Inflammatory macrophage (primary cell): Measurements from ENCODE around the gene PUS1.
"Not testable (repeated sequence)": the region's sequence is repeated elsewhere in the genome, so short reads cannot be mapped to it uniquely, and the experiment has no call there.

Experiments
- DNase-seq, 2 donors: peaks; one replicate each; pipeline ENCODE4 v3.0.0-alpha.2; 2020 to 2022

PUS1 gene

DNA sequence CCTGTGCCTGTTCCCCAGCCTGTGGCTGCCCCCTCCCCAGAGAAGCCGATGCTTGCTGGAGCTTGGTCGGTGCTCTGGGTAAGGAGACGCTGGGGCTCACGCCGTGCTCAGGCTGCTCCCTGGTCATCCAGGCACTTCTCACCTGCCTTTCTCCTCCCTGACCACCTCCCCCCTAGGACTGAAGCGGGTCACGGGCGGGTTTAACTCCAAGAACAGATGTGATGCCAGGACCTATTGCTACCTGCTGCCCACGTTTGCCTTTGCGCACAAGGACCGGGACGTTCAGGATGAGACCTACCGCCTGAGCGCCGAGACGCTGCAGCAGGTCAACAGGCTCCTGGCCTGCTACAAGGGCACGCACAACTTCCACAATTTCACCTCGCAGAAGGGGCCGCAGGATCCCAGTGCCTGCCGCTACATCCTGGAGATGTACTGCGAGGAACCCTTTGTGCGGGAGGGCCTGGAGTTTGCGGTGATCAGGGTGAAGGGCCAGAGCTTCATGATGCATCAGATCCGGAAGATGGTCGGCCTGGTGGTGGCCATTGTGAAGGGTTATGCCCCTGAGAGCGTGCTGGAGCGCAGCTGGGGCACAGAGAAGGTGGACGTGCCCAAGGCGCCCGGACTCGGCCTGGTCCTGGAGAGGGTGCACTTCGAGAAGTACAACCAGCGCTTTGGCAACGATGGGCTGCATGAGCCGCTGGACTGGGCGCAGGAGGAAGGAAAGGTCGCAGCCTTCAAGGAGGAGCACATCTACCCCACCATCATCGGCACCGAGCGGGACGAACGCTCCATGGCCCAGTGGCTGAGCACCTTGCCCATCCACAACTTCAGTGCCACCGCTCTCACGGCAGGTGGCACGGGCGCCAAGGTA lies 12.3 kb downstream of the PUS1 start:
- DNase-seq = no peak

DNA sequence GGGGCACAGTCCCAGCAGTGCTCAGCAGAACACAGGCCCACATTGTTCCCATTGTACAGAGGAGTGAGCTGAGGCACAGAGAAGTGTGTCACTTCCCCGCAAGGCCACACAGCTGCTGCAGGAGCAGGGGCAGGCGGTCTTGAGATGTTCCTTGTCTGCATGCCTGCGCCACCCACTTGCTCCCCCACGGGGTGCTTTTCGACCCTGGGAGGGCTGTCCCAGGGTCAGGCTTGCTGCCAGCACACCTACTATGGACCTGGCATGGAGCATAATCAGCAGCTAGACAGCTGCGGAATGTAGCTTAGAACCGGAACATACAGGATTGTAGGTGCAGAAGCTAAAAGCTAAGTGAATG lies 12.9 kb downstream of the PUS1 start:
- DNase-seq = no peak

GRCh38 chr12:131942671-131943070 lies 13.6 kb downstream of the PUS1 start:
- no peak for DNase-seq

- DNase-seq = no peak
These were observed 14.3 kb downstream of the PUS1 start for GRCh38 chr12:131943389-131943788.

- no peak for DNase-seq
These were observed 14.8 kb downstream of the PUS1 start for GRCh38 chr12:131943876-131944275.

GRCh38 chr12:131944601-131945251 lies 15.7 kb downstream of the PUS1 start:
- DNase-seq = no peak

- DNase-seq = no peak
These were observed 17.7 kb downstream of the PUS1 start for GRCh38 chr12:131946757-131947156.

GRCh38 chr12:131947482-131948027 lies 18.5 kb downstream of the PUS1 start:
- DNase-seq = no peak

- no peak for DNase-seq
These were observed 19.2 kb downstream of the PUS1 start for GRCh38 chr12:131948166-131948712.

DNA sequence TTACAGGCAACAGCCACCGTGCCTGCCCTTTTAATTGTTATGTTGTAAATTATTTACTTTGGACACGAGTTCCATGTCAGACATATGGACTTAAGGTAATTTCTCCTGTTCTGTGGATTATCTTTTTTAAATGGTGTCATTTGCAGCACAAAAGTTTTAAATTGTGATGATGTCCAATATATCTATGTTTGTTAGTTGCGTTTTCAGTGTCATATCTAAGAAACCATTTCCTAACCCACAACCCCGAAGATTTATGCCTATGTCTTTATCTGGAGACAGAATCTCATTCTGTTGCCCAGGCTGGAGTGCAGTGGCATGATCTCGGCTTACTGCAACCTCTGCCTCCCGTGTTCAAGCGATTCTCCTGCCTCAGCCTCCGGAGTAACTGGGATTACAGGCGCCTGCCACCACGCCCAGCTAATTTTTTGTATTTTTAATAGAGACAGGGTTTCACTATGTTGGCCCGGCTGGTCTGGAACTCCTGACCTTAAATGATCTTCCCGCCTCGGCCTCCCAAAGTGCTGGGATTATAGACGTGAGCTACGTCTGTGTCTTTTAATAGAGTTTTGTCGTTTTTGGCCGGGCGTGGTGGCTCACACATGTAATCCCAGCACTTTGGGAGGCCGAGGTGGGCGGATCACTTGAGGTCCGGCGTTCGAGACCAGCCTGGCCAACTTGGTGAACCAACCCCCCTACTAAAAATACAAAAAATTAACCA lies 19.8 kb downstream of the PUS1 start:
- not testable (repeated sequence) for DNase-seq

DNA sequence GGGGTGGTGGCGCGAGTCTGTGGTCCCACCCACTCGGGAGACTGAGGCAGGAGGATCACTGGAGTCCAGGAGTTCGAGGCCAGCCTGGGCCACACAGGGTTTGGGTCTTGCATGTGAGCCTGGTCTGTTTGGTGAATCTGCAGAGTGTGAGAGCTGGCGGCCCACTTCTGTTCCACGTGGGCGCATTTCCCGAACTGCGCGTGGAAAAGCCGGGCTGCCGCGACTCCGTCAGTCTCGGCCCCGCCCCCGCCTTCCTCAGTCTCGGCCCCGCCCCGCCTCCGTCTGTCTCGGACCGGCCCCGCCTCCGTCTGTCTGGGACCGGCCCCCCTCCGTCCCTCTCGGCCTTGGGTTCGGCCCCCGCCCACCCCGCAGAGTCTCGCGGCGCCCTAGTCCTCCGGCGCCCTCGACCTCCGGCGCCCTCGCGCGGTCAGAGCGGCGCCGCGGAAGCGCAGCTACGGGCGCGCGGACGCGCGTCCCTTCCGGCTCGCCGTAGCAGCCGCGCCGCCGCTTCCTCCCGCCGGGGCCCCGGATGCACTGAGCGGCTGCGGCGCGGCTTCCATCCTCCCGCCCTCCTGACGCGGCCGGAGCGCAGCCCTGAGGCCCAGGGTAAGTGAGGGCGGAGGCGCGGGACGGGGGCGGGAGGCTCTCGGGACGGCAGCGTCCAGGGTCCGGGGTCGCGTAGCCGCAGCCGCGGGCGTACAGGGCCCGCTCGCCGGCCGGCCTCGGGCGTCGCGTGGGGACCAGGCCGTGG lies 20.5 kb downstream of the PUS1 start, which contains the start of gene EP400:
Gene EP400, plus strand, starts transcription at position 512 of the 751 bp plus-strand sequence. CDS start 10,678 bp downstream, outside the sequence.
- DNase-seq = peak; percentile 96 to 97

- DNase-seq = peak in 1 of 2 donors; percentile 37
These were observed 21.3 kb downstream of the PUS1 start for GRCh38 chr12:131950182-131950913.

GRCh38 chr12:131953810-131954209 lies 24.7 kb downstream of the PUS1 start:
- DNase-seq = not testable (repeated sequence)

- DNase-seq = not testable (repeated sequence)
These were observed 25.4 kb downstream of the PUS1 start for GRCh38 chr12:131954460-131954859.

DNA sequence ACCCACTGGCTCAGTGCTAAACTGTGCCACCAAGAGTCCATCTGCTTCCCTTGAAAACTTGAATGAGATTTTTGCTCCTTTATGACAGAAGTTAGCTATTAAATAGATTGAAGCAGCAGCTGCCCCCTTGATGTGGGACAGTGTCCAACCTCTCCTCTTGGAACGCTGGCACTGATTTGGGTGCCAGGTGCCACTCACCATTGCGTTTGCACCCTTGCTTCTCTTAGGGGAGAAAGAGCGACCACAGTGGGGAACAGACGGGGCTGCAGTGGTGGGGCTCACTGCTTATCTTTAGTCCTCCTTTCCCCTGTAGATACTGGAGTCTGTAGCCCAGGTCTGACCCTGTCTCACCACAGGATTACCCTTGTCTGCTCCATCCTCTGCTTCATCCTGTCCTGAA lies 30.0 kb downstream of the PUS1 start:
- no peak for DNase-seq

GRCh38 chr12:131959641-131960589 lies 30.8 kb downstream of the PUS1 start:
- DNase-seq = no peak

GRCh38 chr12:131960590-131961325 lies 31.7 kb downstream of the PUS1 start:
- not testable (repeated sequence) for DNase-seq

GRCh38 chr12:131961328-131961727 lies 32.3 kb downstream of the PUS1 start:
- not testable (repeated sequence) for DNase-seq

GRCh38 chr12:131962069-131962468 lies 33.0 kb downstream of the PUS1 start:
- DNase-seq = no peak
